ENCODE measurements around the gene NPVF. TPM values are rescaled to one million over a fixed set of nuclear protein-coding genes. Genes with fewer than 3 reads are reported as not detected.

Gene NPVF
- total RNA-seq, 1 donor from 2014 or later = not detected

DNA sequence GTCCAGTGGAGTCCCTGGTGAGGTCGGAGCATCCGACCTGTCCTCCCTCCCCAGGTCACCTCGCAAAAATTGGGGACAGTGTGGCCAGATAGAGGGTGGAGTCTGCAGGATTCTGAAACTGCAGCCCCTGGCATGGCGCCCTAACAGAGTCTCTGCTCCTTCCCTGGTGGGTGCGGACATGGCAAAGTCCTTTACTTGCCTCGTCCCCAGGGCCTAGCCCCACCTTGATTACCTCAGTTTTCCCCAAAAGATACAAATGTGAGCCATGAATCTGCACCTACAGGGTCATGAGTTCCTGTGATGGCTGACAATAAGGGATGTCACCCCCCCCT is 47.7 kb downstream of the NPVF start:
- TF ChIP-seq, protein P1, sequence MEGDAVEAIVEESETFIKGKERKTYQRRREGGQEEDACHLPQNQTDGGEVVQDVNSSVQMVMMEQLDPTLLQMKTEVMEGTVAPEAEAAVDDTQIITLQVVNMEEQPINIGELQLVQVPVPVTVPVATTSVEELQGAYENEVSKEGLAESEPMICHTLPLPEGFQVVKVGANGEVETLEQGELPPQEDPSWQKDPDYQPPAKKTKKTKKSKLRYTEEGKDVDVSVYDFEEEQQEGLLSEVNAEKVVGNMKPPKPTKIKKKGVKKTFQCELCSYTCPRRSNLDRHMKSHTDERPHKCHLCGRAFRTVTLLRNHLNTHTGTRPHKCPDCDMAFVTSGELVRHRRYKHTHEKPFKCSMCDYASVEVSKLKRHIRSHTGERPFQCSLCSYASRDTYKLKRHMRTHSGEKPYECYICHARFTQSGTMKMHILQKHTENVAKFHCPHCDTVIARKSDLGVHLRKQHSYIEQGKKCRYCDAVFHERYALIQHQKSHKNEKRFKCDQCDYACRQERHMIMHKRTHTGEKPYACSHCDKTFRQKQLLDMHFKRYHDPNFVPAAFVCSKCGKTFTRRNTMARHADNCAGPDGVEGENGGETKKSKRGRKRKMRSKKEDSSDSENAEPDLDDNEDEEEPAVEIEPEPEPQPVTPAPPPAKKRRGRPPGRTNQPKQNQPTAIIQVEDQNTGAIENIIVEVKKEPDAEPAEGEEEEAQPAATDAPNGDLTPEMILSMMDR (IDR thresholded peaks at IDR 0.05; ENCODE audit: insufficient read depth, low read length, poor library complexity, severe bottlenecking) = no peak
- DNase-seq (ENCODE audit: low read depth) = no peak
- H3K4me3 ChIP-seq (ENCODE audit: low read depth, low read length) = peak overlapping the region; percentile 90

DNA sequence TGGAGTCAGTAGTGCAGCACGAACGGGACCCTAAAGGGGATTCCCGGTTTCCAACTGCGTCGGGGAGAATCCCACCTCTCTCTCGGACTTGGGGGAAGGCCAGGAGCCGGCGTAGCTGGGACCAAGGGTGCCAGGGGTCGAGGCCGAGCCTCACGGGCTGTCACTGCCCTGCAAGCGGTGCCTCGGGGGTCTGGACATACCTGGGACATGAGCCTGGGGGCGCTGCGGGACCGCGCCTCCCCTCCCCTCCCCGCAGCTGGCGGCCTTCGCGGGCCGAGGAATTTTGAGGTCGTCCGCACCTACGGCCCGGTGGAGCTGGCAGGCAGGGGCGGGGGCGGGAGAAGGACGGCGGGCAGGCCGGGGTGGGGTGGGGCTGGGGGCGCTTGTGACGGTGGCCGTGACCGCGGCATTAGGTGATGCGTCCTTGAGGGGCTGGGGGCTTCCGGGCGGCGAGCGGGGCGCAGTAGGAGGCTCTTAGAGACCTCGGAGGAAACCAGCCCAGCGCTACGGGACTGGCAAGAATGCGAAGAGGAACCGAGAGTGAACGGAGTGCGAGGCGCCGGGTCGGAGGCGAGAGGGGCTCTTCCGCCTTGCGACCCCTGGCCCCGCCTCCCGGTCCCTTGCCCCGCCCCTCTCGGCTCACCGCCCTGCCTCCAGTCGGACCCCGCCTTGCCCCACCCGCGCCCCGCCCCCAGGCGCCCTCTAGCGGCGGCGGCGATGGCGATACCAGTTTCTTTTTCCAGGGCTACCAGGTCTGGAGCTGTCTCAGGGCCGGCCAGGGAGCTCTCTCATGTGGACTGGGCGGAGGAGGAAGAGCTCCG is 48.3 kb downstream of the NPVF start:
- Histone ChIP-seq H3K36me3 (ENCODE audit: control insufficient read depth, insufficient read depth, low read length) (no peaks in the 10 kb centered on the region), H3K4me3 (ENCODE audit: low read depth, low read length) (peak overlapping the region; percentile 90), H3K27me3 (ENCODE audit: control insufficient read depth, insufficient read depth, low read length) (no peaks in the 10 kb centered on the region)
- DNase-seq (ENCODE audit: low read depth) = peak; percentile 25
- TF ChIP-seq, protein P1 (IDR thresholded peaks at IDR 0.05; ENCODE audit: insufficient read depth, low read length, poor library complexity, severe bottlenecking) = peak; percentile 72

More for the DNA sequence above, 47.7 kb downstream of the NPVF start:
- Histone ChIP-seq H3K27me3 (ENCODE audit: control insufficient read depth, insufficient read depth, low read length) (no peaks in the 10 kb centered on the region), H3K36me3 (ENCODE audit: control insufficient read depth, insufficient read depth, low read length) (no peaks in the 10 kb centered on the region)

DNA sequence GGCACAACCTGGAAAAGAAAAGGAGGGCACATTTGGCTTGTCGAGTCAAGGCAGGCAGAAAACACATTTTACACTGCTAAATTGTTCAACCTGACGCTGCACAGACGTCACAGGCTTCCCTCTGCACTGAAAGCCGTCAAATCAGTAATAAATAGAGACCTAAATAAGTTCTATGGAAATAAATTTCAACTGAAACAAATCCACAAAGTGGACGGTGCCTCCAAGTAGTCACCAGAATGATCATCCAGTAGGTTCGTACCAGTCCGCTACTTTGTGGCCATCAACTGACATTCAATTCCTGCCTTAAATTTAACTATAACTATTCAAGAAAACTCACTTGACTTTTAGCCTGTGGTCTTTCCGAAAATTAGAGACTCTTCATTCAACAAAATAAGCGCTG is 49.0 kb downstream of the NPVF start:
- H3K27me3 ChIP-seq (ENCODE audit: control insufficient read depth, insufficient read depth, low read length) = no peaks in the 10 kb centered on the region
- H3K4me3 ChIP-seq (ENCODE audit: low read depth, low read length) = peak overlapping the region; percentile 90
- H3K36me3 ChIP-seq (ENCODE audit: control insufficient read depth, insufficient read depth, low read length) = no peaks in the 10 kb centered on the region
- TF ChIP-seq, protein P1 (IDR thresholded peaks at IDR 0.05; ENCODE audit: insufficient read depth, low read length, poor library complexity, severe bottlenecking) = no peak
- DNase-seq (ENCODE audit: low read depth) = no peak

Other genes starting within 250 kb of the NPVF start
- gene OSBPL3, start 248.3 kb downstream of the NPVF start, total RNA-seq = 35.2 and 40.3 TPM in 2 replicates
- gene CYCS, start 103.2 kb downstream of the NPVF start, total RNA-seq = 70.7 and 71.3 TPM in 2 replicates